Upper lobe of left lung (tissue), 4 donors: ENCODE measurements around the gene TRIM40.
A peak's percentile ranks its signal among the peaks of the same experiment; 100 is the strongest.

ENCODE experiments used
- CTCF ChIP-seq, 6 experiments: fragments of 450-650 bp in 4 of 6; fragments of 200-600 bp in 2 of 6; sonication (generic) in 2 of 6; IDR thresholded peaks; one replicate each; pipeline ENCODE4 v1.5.1; 2016 to 2019; ENCODE audit warnings: antibody characterized with exemption in 6 of 6
- POLR2A ChIP-seq, 4 donors: fragments of 450-650 bp; IDR thresholded peaks; one replicate each; pipeline ENCODE4 v1.5.1; 2016 to 2017; ENCODE audit warnings: antibody characterized with exemption in 4 of 4, mild to moderate bottlenecking in 2 of 4

GRCh38 chr6:30102970-30103871 lies 32.7 kb upstream of the TRIM40 start:
- TF ChIP-seq CTCF (IDR thresholded peaks at IDR 0.05) (peak; percentile 85 to 95 (median 92)), POLR2A (IDR thresholded peaks at IDR 0.05) (peak in 1 of 4 donors; percentile 20)
